K562 (cell line): ENCODE measurements around the gene RIC8B. TPM values are rescaled to one million over a fixed set of nuclear protein-coding genes. Genes with fewer than 3 reads are reported as not detected.

Source experiments
- ATAC-seq: fragments of 200-7000 bp; cut with Tn5 transposase; 3 replicates; pipeline ENCODE4 v1.9.1; 2020; ENCODE audit warnings: moderate library complexity
- BruUV-seq: library from RNA; stranded (reverse); fragments of 400-500 nt; replicated peaks from 2 replicates; lab custom pipeline; 2021; lab: Mats Ljungman, UMichigan
- CTCF ChIA-PET: fragments of 300-600 bp; formaldehyde crosslinking; extraction: SDS; loops from one replicate; lab custom pipeline; 2021; ENCODE audit warnings: low intra/inter-chr PET ratio; lab: Yijun Ruan, JAX
- POLR2A ChIA-PET: fragments of 300-600, 350-650 bp; sonication (Branson Sonifier 250); formaldehyde crosslinking; extraction: SDS; loops from one replicate; lab custom pipeline; 2021; ENCODE audit warnings: antibody characterized with exemption, inconsistent platforms; lab: Yijun Ruan, JAX
- DNase-seq, 4 experiments: peaks; one replicate each; pipeline versions ENCODE4 v3.0.0 to v3.0.0-alpha.2; 2011 to 2018; ENCODE audit warnings: low spot score in 3 of 4, mixed read lengths in 3 of 4; ENCODE audit errors: extremely low read depth in 1 of 4
- FAIRE-seq: peaks from 2 replicates; lab custom pipeline; 2011; peaks lifted over from hg19 to GRCh38; lab: Jason Lieb, UNC
- H2AFZ ChIP-seq: 2 replicates; pipeline ENCODE4 v1.6.0; 2011; ENCODE audit warnings: low read depth, low read length, control low read depth, inconsistent platforms
- H3K27ac ChIP-seq: fragments of 200-600 bp; 3 replicates; pipeline ENCODE4 v1.8.0; 2011; ENCODE audit warnings: low read depth, mild to moderate bottlenecking, control low read depth, inconsistent platforms, low read length, moderate library complexity, mixed read lengths; ENCODE audit errors: extremely low read depth
- H3K27me3 ChIP-seq, 2 experiments: fragments of 300-600 bp in 1 of 2; 2 replicates in 1 of 2; 3 replicates in 1 of 2; pipeline versions ENCODE4 v1.6.0 to v1.8.0; 2011; ENCODE audit warnings: inconsistent platforms in 2 of 2, low read length in 2 of 2, mild to moderate bottlenecking in 1 of 2, mixed read lengths in 1 of 2, moderate library complexity in 1 of 2; ENCODE audit not compliant: control insufficient read depth in 2 of 2, insufficient read depth in 2 of 2
- H3K36me3 ChIP-seq: fragments of 300-600 bp; 3 replicates; pipeline ENCODE4 v1.8.0; 2011; ENCODE audit warnings: mild to moderate bottlenecking, low read length, inconsistent platforms; ENCODE audit not compliant: control insufficient read depth, insufficient read depth
- H3K4me1 ChIP-seq, 2 experiments: fragments of 200-600 bp in 1 of 2; replicated peaks in 1 of 2; 2 replicates in 1 of 2; 3 replicates in 1 of 2; pipeline versions ENCODE4 v1.5.1 to v1.8.0; 2011; ENCODE audit warnings: inconsistent platforms in 2 of 2, low read length in 2 of 2, mild to moderate bottlenecking in 1 of 2, mixed read lengths in 1 of 2, moderate library complexity in 1 of 2; ENCODE audit not compliant: control insufficient read depth in 2 of 2, insufficient read depth in 2 of 2
- H3K4me2 ChIP-seq: 2 replicates; pipeline ENCODE4 v1.6.1; 2011; ENCODE audit warnings: low read length, control low read depth, inconsistent platforms, mixed read lengths; ENCODE audit not compliant: insufficient read depth
- H3K4me3 ChIP-seq: fragments of 200-600 bp; sonication (generic), shearing (Covaris generic); 2 replicates; pipeline ENCODE4 v1.5.1; 2016; ENCODE audit warnings: control low read depth, inconsistent platforms
- H3K79me2 ChIP-seq: fragments of 200-600 bp; 3 replicates; pipeline ENCODE4 v1.8.0; 2011; ENCODE audit warnings: low read length, inconsistent platforms; ENCODE audit not compliant: control insufficient read depth, insufficient read depth
- H3K9ac ChIP-seq, 2 experiments: 2 replicates each; pipeline versions ENCODE4 v1.6.0 to v1.6.1; 2011; ENCODE audit warnings: low read depth in 2 of 2, low read length in 2 of 2, control low read depth in 1 of 2, inconsistent platforms in 1 of 2, mild to moderate bottlenecking in 1 of 2, mixed read lengths in 1 of 2; ENCODE audit not compliant: insufficient read depth in 1 of 2
- H3K9me1 ChIP-seq: one replicate; pipeline ENCODE4 v1.6.0; 2011; ENCODE audit warnings: inconsistent platforms, mild to moderate bottlenecking, low read length, moderate library complexity; ENCODE audit not compliant: control insufficient read depth, insufficient read depth
- H3K9me3 ChIP-seq: replicated peaks from 2 replicates; pipeline ENCODE4 v1.5.1; 2011; ENCODE audit warnings: low read depth, low read length, inconsistent platforms; ENCODE audit not compliant: control insufficient read depth, insufficient read depth
- H4K20me1 ChIP-seq: replicated peaks from 2 replicates; pipeline ENCODE4 v1.6.1; 2011; ENCODE audit warnings: low read length, inconsistent platforms, mixed read lengths; ENCODE audit not compliant: control insufficient read depth, insufficient read depth
- CAMTA2 ChIP-seq: fragments of 250-450 bp; sonication (Bioruptor Pico); conservative IDR thresholded peaks from 2 replicates; pipeline ENCODE4 v1.5.1; 2022
- CBX3 ChIP-seq, 2 experiments: IDR thresholded peaks; 1 replicate in 1 of 2; 2 replicates in 1 of 2; pipeline ENCODE4 v1.6.1; 2012; ENCODE audit warnings: inconsistent platforms in 2 of 2, low read length in 2 of 2, borderline replicate concordance in 1 of 2, control low read depth in 1 of 2
- CREB1 ChIP-seq, 2 experiments: sonication (generic) in 1 of 2; formaldehyde crosslinking in 1 of 2; IDR thresholded peaks; 2 replicates each; pipeline versions ENCODE4 v1.6.1 to v1.8.0; 2012 to 2022; ENCODE audit warnings: inconsistent platforms in 1 of 2, mild to moderate bottlenecking in 1 of 2, missing genetic modification reagents in 1 of 2, moderate library complexity in 1 of 2
- EGR1 ChIP-seq: fragments of 450-650 bp; conservative IDR thresholded peaks from 2 replicates; pipeline ENCODE4 v1.6.1; 2017; ENCODE audit warnings: mild to moderate bottlenecking
- EP400 ChIP-seq: fragments of 450-650 bp; IDR thresholded peaks from 2 replicates; pipeline ENCODE4 v1.6.1; 2017; ENCODE audit warnings: antibody characterized with exemption, mild to moderate bottlenecking, moderate library complexity
- FOSL1 ChIP-seq: fragments of 200-800 bp; sonication (Bioruptor generic); conservative IDR thresholded peaks from 2 replicates; pipeline ENCODE4 v1.6.1; 2016; ENCODE audit warnings: missing genetic modification characterization, missing compliant biosample characterization
- HMGN3 ChIP-seq: IDR thresholded peaks from 2 replicates; pipeline ENCODE4 v1.6.1; 2011; ENCODE audit warnings: borderline replicate concordance, low read depth, mild to moderate bottlenecking, mixed read lengths, low read length; ENCODE audit not compliant: insufficient read length; ENCODE audit errors: extremely low read depth
- MAFG ChIP-seq: fragments of 450-650 bp; conservative IDR thresholded peaks from 2 replicates; pipeline ENCODE4 v1.6.1; 2016; ENCODE audit warnings: missing genetic modification characterization, missing compliant biosample characterization
- NFRKB ChIP-seq: fragments of 450-650 bp; IDR thresholded peaks from 2 replicates; pipeline ENCODE4 v1.6.1; 2016; ENCODE audit warnings: low read depth
- PHB ChIP-seq: fragments of 250-450 bp; sonication (Bioruptor Pico); IDR thresholded peaks from 2 replicates; pipeline ENCODE4 v1.5.0; 2021
- YBX1 ChIP-seq: fragments of 450-650 bp; IDR thresholded peaks from 2 replicates; pipeline ENCODE4 v1.7.1; 2016; ENCODE audit warnings: mild to moderate bottlenecking
- ZNF778 ChIP-seq: fragments of 450-650 bp; formaldehyde crosslinking; IDR thresholded peaks from 2 replicates; pipeline ENCODE4 v1.4.0; 2020; ENCODE audit warnings: mild to moderate bottlenecking, moderate library complexity
- WGBS: fragments of 100-300 bp; shearing (Covaris generic); methylation state at CpG from one replicate; pipeline ENCODE4 v1.1.6; 2016; ENCODE audit warnings: low coverage, mixed read lengths; ENCODE audit not compliant: insufficient coverage; ENCODE audit errors: missing lambda C conversion rate; 5-methylcytosine and 5-hydroxymethylcytosine counted together
- in situ Hi-C: fragments of 300-500 bp; cut with MboI; formaldehyde crosslinking; loops from 4 replicates; pipeline ENCODE4 v1.15.0; 2018; ENCODE audit warnings: inconsistent platforms, mixed read lengths
- intact Hi-C: fragments of 100-400 bp; cut with micrococcal nuclease; formaldehyde crosslinking; loops from 2 replicates; pipeline ENCODE4 v1.14.2; 2022
- polyA plus RNA-seq, 8 experiments: library from polyadenylated mRNA; depleted of rRNA in 4 of 8; stranded (reverse) in 5 of 8; unstranded in 3 of 8; fragments of >200 nt; fragmentation: Nextera tagmentation in 2 of 8; fragmentation: Illumina TruSeq in 1 of 8; extraction: Ambion mirVana in 2 of 8; extraction: Trizol in 1 of 8; gene quantifications; 2 replicates each; pipeline versions ENCODE4 v1.2.1 to v1.2.3, GENCODE V29; 2011 to 2014; ENCODE audit warnings: inconsistent platforms in 1 of 8, missing spikeins in 1 of 8
- total RNA-seq, 7 experiments: library from RNA; depleted of rRNA in 6 of 7; stranded (reverse); fragments of >200 nt in 6 of 7; fragmentation: Illumina TruSeq in 2 of 7; extraction: Trizol in 2 of 7; gene quantifications; 2 replicates each; pipeline versions ENCODE4 v1.2.1 to v1.2.3, GENCODE V29; 2011 to 2021; ENCODE audit warnings: low replicate concordance in 1 of 7
- TF ChIP-seq, protein P1 (sequence below): sonication (generic); formaldehyde crosslinking; IDR thresholded peaks from 2 replicates; pipeline ENCODE4 v1.8.0; 2022; ENCODE audit warnings: mild to moderate bottlenecking, missing genetic modification reagents, borderline replicate concordance
- TF ChIP-seq, protein P2 (sequence below): fragments of 450-650 bp; conservative IDR thresholded peaks from 2 replicates; pipeline ENCODE4 v1.6.1; 2016; ENCODE audit warnings: missing genetic modification characterization, low read depth, mild to moderate bottlenecking, control low read depth, missing compliant biosample characterization
- TF ChIP-seq, protein P3 (sequence below), 2 experiments: fragments of 450-650 bp in 1 of 2; sonication (generic) in 1 of 2; formaldehyde crosslinking in 1 of 2; IDR thresholded peaks in 1 of 2; conservative IDR thresholded peaks in 1 of 2; 2 replicates each; pipeline versions ENCODE4 v1.6.1 to v1.8.1; 2016 to 2023; ENCODE audit warnings: mild to moderate bottlenecking in 2 of 2, moderate library complexity in 2 of 2, inconsistent platforms in 1 of 2, missing genetic modification reagents in 1 of 2
- TF ChIP-seq, protein P4 (sequence below): sonication (generic); formaldehyde crosslinking; IDR thresholded peaks from 2 replicates; pipeline ENCODE4 v1.8.0; 2023; ENCODE audit warnings: mild to moderate bottlenecking, missing genetic modification reagents

Gene RIC8B
- total and polyA plus RNA-seq, 9 of the 15 experiments (the other 6 are each of a cell fraction or from before 2014, with no cell fraction given) = 0.92 to 8.1 (median 4.8) TPM

DNA sequence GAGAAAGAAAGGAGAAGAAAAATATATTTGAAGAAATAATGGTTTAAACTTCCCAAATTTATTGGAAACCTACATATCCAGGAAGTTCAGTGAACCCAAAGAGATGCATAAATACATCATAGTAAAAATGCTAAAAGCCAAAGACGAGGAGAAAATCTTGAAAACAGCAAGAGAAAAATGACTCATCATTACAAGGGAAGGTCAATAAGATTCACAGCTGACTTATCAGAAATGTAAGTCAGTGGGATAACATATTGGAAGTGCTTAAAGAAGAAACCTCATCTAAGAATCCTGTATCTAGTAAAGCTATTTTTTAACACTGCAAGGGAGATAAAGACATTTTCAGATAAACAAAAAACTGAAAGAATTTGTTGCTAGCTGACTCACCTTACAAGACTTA lies 19.9 kb downstream of the RIC8B start:
- no peaks in the 10 kb centered on the region; a peak in 1 of 5 replicates for H3K4me1 ChIP-seq
- no peak overlapping the region for H3K4me2 ChIP-seq
- no peaks in the 10 kb centered on the region for H3K79me2 ChIP-seq
- peaks cover 3% of the 10 kb centered on the region; the same call in 2 of the 3 replicates for H3K36me3 ChIP-seq
- DNase-seq = peak in 2 of 4 experiments; percentile 11 to 20
- intact Hi-C loops = no loop called here
- no peaks in the 10 kb centered on the region for H3K27me3 ChIP-seq
- H3K9ac ChIP-seq = no peak overlapping the region
- no peaks in the 10 kb centered on the region for H3K9me3 ChIP-seq
- POLR2A ChIA-PET = no interaction called here
- ATAC-seq = no peak
- no peaks in the 10 kb centered on the region for H4K20me1 ChIP-seq
- WGBS = 10% methylated on average over 1 of the region's 1 CpG
- no peak overlapping the region for H2AFZ ChIP-seq
- no peak overlapping the region for H3K27ac ChIP-seq
- no peak for FAIRE-seq
- H3K4me3 ChIP-seq = no peak overlapping the region
- no peaks in the 10 kb centered on the region for H3K9me1 ChIP-seq
- CTCF ChIA-PET = no interaction called here
- in situ Hi-C loops = no loop called here
- BruUV-seq = no TSS peak
- TF ChIP-seq ZNF778 (CRISPR knock-in tag) = no peak
- TF ChIP-seq CREB1 (IDR thresholded peaks at IDR 0.05) = no peak
- TF ChIP-seq CREB1 (CRISPR knock-in tag; IDR thresholded peaks at IDR 0.05) = no peak
- no peak for TF ChIP-seq EP400
- no peak for TF ChIP-seq EGR1
- TF ChIP-seq, protein P1, sequence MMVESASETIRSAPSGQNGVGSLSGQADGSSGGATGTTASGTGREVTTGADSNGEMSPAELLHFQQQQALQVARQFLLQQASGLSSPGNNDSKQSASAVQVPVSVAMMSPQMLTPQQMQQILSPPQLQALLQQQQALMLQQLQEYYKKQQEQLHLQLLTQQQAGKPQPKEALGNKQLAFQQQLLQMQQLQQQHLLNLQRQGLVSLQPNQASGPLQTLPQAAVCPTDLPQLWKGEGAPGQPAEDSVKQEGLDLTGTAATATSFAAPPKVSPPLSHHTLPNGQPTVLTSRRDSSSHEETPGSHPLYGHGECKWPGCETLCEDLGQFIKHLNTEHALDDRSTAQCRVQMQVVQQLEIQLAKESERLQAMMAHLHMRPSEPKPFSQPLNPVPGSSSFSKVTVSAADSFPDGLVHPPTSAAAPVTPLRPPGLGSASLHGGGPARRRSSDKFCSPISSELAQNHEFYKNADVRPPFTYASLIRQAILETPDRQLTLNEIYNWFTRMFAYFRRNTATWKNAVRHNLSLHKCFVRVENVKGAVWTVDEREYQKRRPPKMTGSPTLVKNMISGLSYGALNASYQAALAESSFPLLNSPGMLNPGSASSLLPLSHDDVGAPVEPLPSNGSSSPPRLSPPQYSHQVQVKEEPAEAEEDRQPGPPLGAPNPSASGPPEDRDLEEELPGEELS = no peak
- TF ChIP-seq, protein P2, sequence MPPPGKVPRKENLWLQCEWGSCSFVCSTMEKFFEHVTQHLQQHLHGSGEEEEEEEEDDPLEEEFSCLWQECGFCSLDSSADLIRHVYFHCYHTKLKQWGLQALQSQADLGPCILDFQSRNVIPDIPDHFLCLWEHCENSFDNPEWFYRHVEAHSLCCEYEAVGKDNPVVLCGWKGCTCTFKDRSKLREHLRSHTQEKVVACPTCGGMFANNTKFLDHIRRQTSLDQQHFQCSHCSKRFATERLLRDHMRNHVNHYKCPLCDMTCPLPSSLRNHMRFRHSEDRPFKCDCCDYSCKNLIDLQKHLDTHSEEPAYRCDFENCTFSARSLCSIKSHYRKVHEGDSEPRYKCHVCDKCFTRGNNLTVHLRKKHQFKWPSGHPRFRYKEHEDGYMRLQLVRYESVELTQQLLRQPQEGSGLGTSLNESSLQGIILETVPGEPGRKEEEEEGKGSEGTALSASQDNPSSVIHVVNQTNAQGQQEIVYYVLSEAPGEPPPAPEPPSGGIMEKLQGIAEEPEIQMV (tag) = no peak
- no peak for TF ChIP-seq HMGN3
- peak in 1 of 2 experiments; percentile 88; a peak in 1 of 3 replicates for TF ChIP-seq CBX3 (IDR thresholded peaks at IDR 0.05; ENCODE audit: borderline replicate concordance in 1 of 2, low read length in 2 of 2)
- no peak for TF ChIP-seq CAMTA2 (CRISPR knock-in tag)
- TF ChIP-seq YBX1 = no peak
- TF ChIP-seq, protein P3, sequence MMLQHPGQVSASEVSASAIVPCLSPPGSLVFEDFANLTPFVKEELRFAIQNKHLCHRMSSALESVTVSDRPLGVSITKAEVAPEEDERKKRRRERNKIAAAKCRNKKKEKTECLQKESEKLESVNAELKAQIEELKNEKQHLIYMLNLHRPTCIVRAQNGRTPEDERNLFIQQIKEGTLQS (IDR thresholded peaks at IDR 0.05) = peak; percentile 82
- TF ChIP-seq, protein P3 (CRISPR knock-in tag; conservative IDR thresholded peaks at IDR 0.05) = no peak
- TF ChIP-seq PHB = no peak
- TF ChIP-seq, protein P4, sequence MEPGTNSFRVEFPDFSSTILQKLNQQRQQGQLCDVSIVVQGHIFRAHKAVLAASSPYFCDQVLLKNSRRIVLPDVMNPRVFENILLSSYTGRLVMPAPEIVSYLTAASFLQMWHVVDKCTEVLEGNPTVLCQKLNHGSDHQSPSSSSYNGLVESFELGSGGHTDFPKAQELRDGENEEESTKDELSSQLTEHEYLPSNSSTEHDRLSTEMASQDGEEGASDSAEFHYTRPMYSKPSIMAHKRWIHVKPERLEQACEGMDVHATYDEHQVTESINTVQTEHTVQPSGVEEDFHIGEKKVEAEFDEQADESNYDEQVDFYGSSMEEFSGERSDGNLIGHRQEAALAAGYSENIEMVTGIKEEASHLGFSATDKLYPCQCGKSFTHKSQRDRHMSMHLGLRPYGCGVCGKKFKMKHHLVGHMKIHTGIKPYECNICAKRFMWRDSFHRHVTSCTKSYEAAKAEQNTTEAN (CRISPR knock-in tag) = no peak
- peak; percentile 59 for TF ChIP-seq FOSL1 (tag)
- TF ChIP-seq NFRKB = no peak
- TF ChIP-seq MAFG (tag) = peak; percentile 30; the same call in 1 of the 2 replicates
